HG03196 (cell line): ENCODE results near the gene SPSB2.
A peak's percentile ranks its signal among the peaks of the same experiment; 100 is the strongest.

Experiments
- ATAC-seq: cut with Tn5 transposase; IDR thresholded peaks from one replicate; pipeline ENCODE4 v1.9.1; 2021; ENCODE audit not compliant: unreplicated experiment

SPSB2 gene

GRCh38 chr12:6851921-6852650, 21.0 kb downstream of the SPSB2 start, which contains the start of gene USP5:
Gene USP5, plus strand, starts transcription at chr12:6852150. Its CDS starts 30 bp downstream, at chr12:6852180.
- peak; percentile 77 for ATAC-seq

- ATAC-seq: peak; percentile 48
Measured at GRCh38 chr12:6851153-6851920, 21.8 kb downstream of the SPSB2 start, which contains the start of gene CDCA3. Gene CDCA3, minus strand, starts transcription at chr12:6851286. Its CDS starts 334 bp downstream, at chr12:6850952.

DNA sequence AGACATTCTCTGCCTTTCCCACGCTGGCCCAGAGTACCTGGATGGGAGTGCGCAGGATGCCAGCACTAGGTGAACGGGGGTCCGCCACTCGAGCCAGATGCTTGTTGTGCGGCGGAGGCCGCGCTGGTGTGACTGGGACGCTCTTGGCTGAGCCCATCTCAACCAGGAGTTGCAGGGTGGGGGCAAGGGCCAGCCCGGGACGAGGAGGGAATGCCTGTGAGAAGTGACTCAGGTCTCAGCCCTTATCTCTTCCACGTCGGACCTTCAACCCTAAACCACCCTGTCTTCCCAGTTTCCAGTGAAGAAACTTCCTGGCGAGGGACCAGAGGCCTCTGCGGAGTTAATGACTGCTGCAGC, 22.3 kb downstream of the SPSB2 start:
- ATAC-seq: no peak

DNA sequence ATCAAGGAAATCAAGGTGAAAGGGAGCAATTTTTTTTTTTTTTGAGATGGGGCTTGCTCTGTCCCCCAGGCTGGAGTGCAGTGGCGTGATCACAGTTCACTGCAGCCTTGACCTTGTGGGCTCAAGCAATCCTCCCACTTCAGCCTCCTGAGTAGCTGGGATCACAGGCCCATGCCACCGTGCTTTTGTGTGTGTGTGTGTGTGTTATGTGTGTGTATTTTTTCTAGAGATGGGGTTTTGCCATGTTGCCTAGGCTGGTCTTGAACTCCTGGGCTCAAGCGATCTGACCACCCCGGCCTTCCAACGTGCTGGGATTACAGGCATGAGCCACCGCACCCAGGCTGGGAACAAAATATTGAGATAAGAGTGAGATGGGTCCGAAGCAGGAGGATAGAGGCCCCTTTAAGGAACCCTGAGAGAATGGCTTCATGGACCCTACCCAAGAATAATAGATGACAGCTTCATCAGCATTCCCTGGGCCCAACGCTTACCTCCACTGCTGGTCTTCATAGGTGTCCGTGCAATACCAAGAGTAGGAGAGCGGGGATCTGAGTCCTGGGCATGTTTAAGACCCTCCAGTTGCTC, 23.0 kb downstream of the SPSB2 start:
- no peak for ATAC-seq

DNA sequence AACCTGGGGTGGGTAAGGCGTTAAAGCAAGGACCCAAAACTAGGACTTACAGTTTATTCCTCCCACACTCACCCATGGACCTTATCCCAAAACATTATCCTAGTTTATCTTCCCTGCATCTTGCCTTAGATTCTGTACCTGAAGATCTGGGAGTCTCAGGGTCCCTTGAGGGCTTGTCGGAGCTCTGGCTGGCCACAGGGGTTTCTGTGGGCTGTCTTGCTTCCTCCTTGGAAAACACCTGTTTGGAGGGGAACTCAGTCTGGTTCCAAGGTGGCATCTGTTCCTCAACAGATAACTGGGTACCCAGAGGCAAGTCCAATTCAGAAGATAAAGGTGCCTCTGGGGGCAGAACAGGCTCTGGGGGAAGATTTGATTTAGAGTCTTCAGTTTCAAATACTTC, 23.7 kb downstream of the SPSB2 start:
- no peak for ATAC-seq

GRCh38 chr12:6847676-6848075, 25.4 kb downstream of the SPSB2 start:
- ATAC-seq: no peak

DNA sequence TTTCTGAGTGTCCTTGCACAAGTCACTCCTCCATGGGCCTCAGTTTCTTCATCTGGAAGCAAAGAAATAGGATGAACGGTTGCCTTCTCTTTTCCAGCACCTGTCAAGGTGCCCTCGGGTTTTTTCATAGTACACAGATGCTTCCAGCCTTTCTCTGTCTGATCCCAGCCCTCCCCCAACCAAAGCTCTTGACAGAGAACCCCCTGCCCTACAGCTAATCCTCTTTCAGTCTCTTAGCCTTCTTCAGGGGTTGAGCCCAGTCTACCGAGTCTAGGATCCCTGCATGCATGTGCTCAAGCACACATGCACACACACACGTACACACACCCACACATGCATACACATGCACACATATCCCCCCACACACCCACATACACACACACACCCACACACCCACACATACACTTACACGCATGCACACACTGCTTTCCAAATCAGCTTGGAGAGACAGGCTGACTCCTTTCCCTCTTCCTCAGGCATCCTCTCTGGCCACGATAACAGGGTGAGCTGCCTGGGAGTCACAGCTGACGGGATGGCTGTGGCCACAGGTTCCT, 26.7 kb downstream of the SPSB2 start:
- no peak for ATAC-seq

GRCh38 chr12:6845395-6845794, 27.7 kb downstream of the SPSB2 start:
- ATAC-seq: no peak

GRCh38 chr12:6843118-6843902, 29.8 kb downstream of the SPSB2 start:
- ATAC-seq: no peak

GRCh38 chr12:6842075-6842474, 31.0 kb downstream of the SPSB2 start:
- no peak for ATAC-seq

DNA sequence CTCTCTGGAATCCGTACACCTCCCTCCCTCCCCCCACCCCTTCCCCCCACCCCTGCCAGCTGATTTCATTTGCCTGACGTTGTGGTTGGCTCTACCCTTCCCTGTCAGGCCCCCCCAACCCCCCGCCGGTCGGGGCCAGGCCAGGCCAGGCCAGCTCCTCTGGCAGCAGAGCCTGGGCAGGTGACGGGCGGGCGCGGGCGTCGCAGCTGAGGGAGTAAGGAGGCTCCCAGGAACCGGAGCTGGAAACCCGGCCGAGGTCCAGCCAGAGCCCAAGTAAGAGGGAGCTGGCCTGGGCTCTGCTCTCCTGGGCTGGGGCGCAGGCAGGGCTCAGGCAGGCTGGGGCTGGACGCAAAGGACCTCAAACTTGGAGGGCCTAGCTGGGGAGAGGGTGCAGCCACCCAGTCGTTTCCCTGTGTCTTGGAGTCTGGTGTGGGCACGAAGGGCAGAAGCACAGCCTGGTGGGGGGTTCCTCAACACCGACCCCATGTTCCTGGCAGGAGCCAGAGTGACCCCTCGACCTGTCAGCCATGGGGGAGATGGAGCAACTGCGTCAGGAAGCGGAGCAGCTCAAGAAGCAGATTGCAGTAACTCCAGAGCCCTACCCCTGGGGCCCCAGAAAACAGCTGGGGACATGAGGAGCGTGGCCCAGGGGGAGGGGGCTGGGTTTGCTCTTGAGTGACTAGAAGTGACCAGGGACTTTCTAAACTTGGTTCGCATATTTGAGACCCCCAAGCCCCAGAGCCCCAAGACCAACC, 32.2 kb downstream of the SPSB2 start, which contains the start of gene GNB3:
GNB3 (plus strand) TSS at position 165 of the 755 bp plus-strand sequence; CDS start at position 528, 363 bp downstream.
- ATAC-seq: no peak

GRCh38 chr12:6840330-6840729, 32.8 kb downstream of the SPSB2 start:
- no peak for ATAC-seq

GRCh38 chr12:6839482-6840201, 33.5 kb downstream of the SPSB2 start:
- ATAC-seq: peak; percentile 68

- ATAC-seq: no peak
Measured at GRCh38 chr12:6838854-6839253, 34.2 kb downstream of the SPSB2 start.

- ATAC-seq: no peak
Measured at GRCh38 chr12:6837370-6838060, 35.6 kb downstream of the SPSB2 start.

GRCh38 chr12:6836851-6837250, 36.3 kb downstream of the SPSB2 start:
- no peak for ATAC-seq

- no peak for ATAC-seq
Measured at GRCh38 chr12:6834873-6835272, 38.2 kb downstream of the SPSB2 start.

GRCh38 chr12:6834254-6834653, 38.8 kb downstream of the SPSB2 start:
- ATAC-seq: no peak
